Measurements from ENCODE around the gene PLIN4. TPM values are rescaled to one million over a fixed set of nuclear protein-coding genes. Genes with fewer than 3 reads are reported as not detected.
"Not testable (repeated sequence)": the region's sequence is repeated elsewhere in the genome, so short reads cannot be mapped to it uniquely, and the experiment has no call there.

Gene PLIN4, protein sequence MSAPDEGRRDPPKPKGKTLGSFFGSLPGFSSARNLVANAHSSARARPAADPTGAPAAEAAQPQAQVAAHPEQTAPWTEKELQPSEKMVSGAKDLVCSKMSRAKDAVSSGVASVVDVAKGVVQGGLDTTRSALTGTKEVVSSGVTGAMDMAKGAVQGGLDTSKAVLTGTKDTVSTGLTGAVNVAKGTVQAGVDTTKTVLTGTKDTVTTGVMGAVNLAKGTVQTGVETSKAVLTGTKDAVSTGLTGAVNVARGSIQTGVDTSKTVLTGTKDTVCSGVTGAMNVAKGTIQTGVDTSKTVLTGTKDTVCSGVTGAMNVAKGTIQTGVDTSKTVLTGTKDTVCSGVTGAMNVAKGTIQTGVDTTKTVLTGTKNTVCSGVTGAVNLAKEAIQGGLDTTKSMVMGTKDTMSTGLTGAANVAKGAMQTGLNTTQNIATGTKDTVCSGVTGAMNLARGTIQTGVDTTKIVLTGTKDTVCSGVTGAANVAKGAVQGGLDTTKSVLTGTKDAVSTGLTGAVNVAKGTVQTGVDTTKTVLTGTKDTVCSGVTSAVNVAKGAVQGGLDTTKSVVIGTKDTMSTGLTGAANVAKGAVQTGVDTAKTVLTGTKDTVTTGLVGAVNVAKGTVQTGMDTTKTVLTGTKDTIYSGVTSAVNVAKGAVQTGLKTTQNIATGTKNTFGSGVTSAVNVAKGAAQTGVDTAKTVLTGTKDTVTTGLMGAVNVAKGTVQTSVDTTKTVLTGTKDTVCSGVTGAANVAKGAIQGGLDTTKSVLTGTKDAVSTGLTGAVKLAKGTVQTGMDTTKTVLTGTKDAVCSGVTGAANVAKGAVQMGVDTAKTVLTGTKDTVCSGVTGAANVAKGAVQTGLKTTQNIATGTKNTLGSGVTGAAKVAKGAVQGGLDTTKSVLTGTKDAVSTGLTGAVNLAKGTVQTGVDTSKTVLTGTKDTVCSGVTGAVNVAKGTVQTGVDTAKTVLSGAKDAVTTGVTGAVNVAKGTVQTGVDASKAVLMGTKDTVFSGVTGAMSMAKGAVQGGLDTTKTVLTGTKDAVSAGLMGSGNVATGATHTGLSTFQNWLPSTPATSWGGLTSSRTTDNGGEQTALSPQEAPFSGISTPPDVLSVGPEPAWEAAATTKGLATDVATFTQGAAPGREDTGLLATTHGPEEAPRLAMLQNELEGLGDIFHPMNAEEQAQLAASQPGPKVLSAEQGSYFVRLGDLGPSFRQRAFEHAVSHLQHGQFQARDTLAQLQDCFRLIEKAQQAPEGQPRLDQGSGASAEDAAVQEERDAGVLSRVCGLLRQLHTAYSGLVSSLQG (N-terminal part only)
- 10 to 100 TPM in 1 of 7 donors, 1 to 10 TPM in 5, under 1 TPM in 1; 0.85 to 10.2 (median 4.5) TPM for total RNA-seq
- polyA plus RNA-seq, result 1 to 10 TPM in 1 of 3 donors, under 1 TPM in 2; 0.27 to 1.2 (median 0.52) TPM
- long read RNA-seq, donor 1, result 0 reads
- long read RNA-seq, donor 2, result 0 reads

DNA sequence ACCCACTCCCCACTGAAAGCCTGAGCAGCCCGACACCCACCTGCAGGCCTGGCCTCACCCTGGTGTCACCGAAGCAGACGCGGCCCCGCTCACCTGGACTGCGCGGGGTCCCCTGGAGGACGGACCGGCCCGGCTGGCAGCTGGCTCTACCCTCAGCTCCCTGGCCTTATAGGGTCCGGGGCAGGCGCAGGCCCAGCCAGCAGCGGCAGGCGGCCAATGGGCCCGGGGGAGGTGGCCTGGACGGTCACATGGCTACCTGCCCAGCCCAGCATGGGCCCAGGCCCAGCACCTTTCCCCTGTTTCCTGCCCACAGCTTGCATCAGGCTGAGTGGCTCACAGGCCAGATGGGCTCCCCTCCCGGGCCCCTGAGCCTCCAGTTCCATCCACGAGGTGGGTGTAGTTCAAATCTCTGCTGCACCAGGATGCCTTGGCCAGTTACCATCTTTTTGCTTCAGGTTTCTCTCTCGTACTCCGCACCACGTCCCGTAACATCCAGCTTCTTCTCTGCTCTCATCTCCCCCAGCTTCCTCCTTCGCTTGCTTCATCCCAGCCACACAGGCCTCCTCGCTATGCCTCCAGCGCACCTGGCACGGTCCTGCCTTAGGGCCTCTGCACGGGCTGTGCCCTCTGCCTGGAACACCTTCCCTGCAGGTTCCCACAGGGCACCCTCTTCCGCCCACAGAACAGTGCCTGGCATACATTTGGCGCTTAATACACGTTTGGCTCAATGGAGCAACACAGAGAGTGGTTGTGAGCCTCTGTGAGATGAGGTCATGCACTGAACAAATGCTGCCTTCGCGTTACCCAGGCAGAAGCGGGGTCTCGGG, at the start of gene PLIN4:
TSS of gene PLIN4 (minus strand) at position 142 of the 827 bp plus-strand sequence. CDS start 214 bp downstream, outside the sequence.
- H3K9me3 ChIP-seq, result no peaks in the 10 kb centered on the region
- H3K27ac ChIP-seq, result no peak within 1 kb of the TSS
- no peak within 1 kb of the TSS for H3K4me3 ChIP-seq
- TF ChIP-seq POLR2AphosphoS5 (IDR thresholded peaks at IDR 0.05) (peak in 1 of 3 donors; percentile 40), POLR2A (IDR thresholded peaks at IDR 0.05) (no peak)
- TF ChIP-seq, protein P1, sequence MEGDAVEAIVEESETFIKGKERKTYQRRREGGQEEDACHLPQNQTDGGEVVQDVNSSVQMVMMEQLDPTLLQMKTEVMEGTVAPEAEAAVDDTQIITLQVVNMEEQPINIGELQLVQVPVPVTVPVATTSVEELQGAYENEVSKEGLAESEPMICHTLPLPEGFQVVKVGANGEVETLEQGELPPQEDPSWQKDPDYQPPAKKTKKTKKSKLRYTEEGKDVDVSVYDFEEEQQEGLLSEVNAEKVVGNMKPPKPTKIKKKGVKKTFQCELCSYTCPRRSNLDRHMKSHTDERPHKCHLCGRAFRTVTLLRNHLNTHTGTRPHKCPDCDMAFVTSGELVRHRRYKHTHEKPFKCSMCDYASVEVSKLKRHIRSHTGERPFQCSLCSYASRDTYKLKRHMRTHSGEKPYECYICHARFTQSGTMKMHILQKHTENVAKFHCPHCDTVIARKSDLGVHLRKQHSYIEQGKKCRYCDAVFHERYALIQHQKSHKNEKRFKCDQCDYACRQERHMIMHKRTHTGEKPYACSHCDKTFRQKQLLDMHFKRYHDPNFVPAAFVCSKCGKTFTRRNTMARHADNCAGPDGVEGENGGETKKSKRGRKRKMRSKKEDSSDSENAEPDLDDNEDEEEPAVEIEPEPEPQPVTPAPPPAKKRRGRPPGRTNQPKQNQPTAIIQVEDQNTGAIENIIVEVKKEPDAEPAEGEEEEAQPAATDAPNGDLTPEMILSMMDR (IDR thresholded peaks at IDR 0.05 in 8 of 11, conservative IDR thresholded peaks at IDR 0.05 in 3 of 11), result no peak
- intact Hi-C loops (cut with DNase I; ENCODE audit: low total_unique reads), result no loop called here
- 69 to 81% (median 75%) methylated on average over 31 to 34 of the region's 34 CpGs for WGBS, 5 donors
- DNase-seq, result no peak
- peaks cover 0 to 56% (median 0%) of the 10 kb centered on the region in 7 donors for H3K27me3 ChIP-seq (replicated peaks in 1 of 7)
- no peaks in the 10 kb centered on the region for H3K36me3 ChIP-seq
- H3K4me1 ChIP-seq, result peaks cover 0 to 5% (median 0%) of the 10 kb centered on the region in 6 donors

DNA sequence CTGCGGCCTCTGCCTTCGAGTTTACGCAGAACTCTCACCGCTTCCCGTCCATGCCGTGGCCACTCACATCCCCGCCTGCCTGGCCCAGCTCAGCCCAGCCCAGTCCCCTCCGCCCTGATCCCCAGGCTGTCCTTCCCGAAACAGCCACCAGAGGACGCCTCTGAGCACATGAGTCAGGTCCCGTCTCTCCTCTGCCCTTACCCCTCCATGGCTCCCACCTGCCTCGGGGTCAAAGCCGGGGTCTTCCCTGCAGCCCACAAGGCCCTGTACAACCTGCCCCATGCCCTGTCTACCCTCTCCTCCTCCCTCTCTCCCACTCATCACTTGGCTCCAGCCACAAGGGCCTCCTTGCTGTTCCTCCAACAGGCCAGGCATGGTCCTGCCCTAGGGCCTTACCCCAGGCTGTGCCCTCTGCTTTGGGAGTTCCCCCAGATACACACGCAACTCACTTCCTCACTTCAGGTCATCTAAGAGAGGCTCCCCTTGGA, 49.3 kb upstream of the PLIN4 start:
- intact Hi-C loops (cut with DNase I; ENCODE audit: low total_unique reads), result loop anchor here (5.0 kb wide), 1 partner anchor 70 kb away; the partner anchor contains the start of gene TNFAIP8L1
- WGBS, 5 donors, result 47 to 63% (median 56%) methylated on average over 14 of the region's 14 CpGs
- Histone ChIP-seq H3K4me1 (peaks cover 0 to 68% (median 23%) of the 10 kb centered on the region in 6 donors), H3K9me3 (no peaks in the 10 kb centered on the region), H3K36me3 (no peaks in the 10 kb centered on the region), H3K4me3 (no peak overlapping the region), H3K27me3 (replicated peaks in 1 of 7) (peaks cover 0 to 10% (median 0%) of the 10 kb centered on the region in 7 donors), H3K27ac (peak overlapping the region in 4 of 8 donors; percentile 15 to 55 (median 34))
- TF ChIP-seq, protein P1 (IDR thresholded peaks at IDR 0.05 in 8 of 11, conservative IDR thresholded peaks at IDR 0.05 in 3 of 11), result peak; percentile 70 to 94 (median 83)
- TF ChIP-seq POLR2AphosphoS5 (IDR thresholded peaks at IDR 0.05) (peak; percentile 15 to 65 (median 48)), POLR2A (IDR thresholded peaks at IDR 0.05) (no peak)
- peak; percentile 88 for DNase-seq

DNA sequence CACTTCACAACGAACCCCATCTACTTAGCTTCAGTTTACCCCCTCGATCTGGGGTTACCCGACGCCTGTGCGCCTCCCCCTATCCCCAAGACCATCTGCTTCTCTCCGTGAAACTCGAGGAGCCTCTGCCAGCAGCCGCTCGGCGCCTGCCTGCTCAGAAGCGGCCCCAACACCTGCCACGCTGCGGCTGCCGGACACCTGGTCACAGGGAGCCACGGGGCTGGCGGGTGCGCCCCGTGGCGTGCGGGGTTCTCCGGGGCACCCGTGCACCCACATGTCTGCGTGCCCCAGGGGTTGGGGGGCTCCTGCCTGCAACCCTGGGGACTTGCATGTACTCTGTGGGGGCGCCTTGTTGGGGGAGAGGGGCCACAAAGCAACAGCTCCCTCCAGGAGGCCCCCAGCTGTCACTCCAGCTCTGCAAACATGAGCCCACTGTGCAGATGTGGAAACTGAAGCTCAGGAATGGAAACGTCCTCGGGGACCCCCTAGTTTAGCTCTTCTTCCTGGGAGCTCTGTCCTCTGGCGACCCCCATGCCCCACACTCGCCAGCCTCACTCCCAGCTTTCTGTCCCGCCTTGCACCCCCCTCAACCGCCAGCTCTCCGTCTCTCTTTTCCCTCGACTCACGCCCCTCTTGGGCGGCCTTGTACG, 48.2 kb upstream of the PLIN4 start:
- Histone ChIP-seq H3K36me3 (no peaks in the 10 kb centered on the region), H3K4me3 (no peak overlapping the region), H3K9me3 (no peaks in the 10 kb centered on the region), H3K27me3 (replicated peaks in 1 of 7) (peaks cover 0 to 10% (median 0%) of the 10 kb centered on the region in 7 donors), H3K27ac (peak overlapping the region in 2 of 8 donors; percentile 36 to 55), H3K4me1 (peaks cover 0 to 76% (median 27%) of the 10 kb centered on the region in 6 donors)
- no peak for DNase-seq
- intact Hi-C loops (cut with DNase I; ENCODE audit: low total_unique reads), result loop anchor here (5.0 kb wide), 1 partner anchor 71 kb away; the partner anchor contains the start of gene TNFAIP8L1
- TF ChIP-seq, protein P1 (IDR thresholded peaks at IDR 0.05 in 8 of 11, conservative IDR thresholded peaks at IDR 0.05 in 3 of 11), result no peak
- TF ChIP-seq POLR2A (IDR thresholded peaks at IDR 0.05), result no peak
- no peak for TF ChIP-seq POLR2AphosphoS5 (IDR thresholded peaks at IDR 0.05)
- WGBS, 5 donors, result 83 to 90% (median 86%) methylated on average over 19 to 35 of the region's 35 CpGs

DNA sequence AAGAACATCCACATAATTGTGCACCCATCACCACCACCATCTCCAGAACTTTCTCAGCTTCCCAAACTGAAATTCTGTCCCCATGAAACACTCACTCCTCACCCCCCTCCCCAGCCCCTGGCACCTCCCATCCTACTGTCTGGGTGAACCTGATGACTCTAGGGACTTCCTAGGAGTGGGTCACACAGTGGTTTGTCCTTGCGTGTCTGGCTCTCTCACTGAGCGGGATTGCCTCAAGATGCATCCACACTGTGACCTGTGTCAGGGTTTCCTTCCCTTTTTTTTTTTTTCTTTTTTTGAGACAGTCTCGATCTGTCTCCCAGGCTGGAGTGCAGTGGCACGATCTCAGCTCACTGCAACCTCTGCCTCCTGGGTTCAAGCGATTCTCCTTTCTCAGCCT, 45.3 kb upstream of the PLIN4 start:
- H3K4me3 ChIP-seq; H3K36me3 ChIP-seq; DNase-seq; H3K9me3 ChIP-seq; intact Hi-C loops (cut with DNase I; ENCODE audit: low total_unique reads): not testable (repeated sequence)
- Histone ChIP-seq H3K4me1 (peaks cover 0 to 89% (median 40%) of the 10 kb centered on the region in 6 donors), H3K27me3 (replicated peaks in 1 of 7) (peaks cover 0 to 10% (median 0%) of the 10 kb centered on the region in 7 donors), H3K27ac (peak overlapping the region in 4 of 8 donors; percentile 20 to 81 (median 60))
- 20 to 43% (median 35%) methylated on average over 5 of the region's 5 CpGs for WGBS, 5 donors

DNA sequence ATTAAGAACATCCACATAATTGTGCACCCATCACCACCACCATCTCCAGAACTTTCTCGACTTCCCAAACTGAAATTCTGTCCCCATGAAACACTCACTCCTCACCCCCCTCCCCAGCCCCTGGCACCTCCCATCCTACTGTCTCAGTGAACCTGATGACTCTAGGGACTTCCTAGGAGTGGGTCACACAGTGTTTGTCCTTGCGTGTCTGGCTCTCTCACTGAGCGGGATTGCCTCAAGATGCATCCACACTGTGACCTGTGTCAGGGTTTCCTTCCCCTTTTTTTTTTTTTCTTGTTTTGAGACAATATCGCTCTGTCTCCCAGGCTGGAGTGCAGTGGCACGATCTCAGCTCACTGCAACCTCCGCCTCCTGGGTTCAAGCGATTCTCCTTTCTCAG, 43.8 kb upstream of the PLIN4 start:
- peaks cover 0 to 89% (median 43%) of the 10 kb centered on the region in 6 donors for H3K4me1 ChIP-seq
- peak overlapping the region in 6 of 8 donors; percentile 8 to 81 (median 58) for H3K27ac ChIP-seq
- DNase-seq; H3K36me3 ChIP-seq; H3K9me3 ChIP-seq; intact Hi-C loops (cut with DNase I; ENCODE audit: low total_unique reads): not testable (repeated sequence)
- H3K4me3 ChIP-seq, result peak overlapping the region in 1 of 8 donors; percentile 17
- WGBS, 5 donors, result 23 to 44% (median 34%) methylated on average over 6 to 7 of the region's 7 CpGs
- H3K27me3 ChIP-seq (replicated peaks in 1 of 7), result peaks cover 0 to 16% (median 0%) of the 10 kb centered on the region in 7 donors
